IMR-90 (cell line): ENCODE results near the gene TMC7. TPM values are rescaled to one million over a fixed set of nuclear protein-coding genes. Genes with fewer than 3 reads are reported as not detected.

Source experiments
- ATAC-seq: fragments of 200-7000 bp; cut with Tn5 transposase; 2 replicates; pipeline ENCODE4 v1.9.1; 2020; ENCODE audit warnings: low read depth, mild to moderate bottlenecking, moderate library complexity
- BruUV-seq: library from RNA; stranded (reverse); fragments of 400-500 nt; replicated peaks from 2 replicates; lab custom pipeline; 2021; lab: Mats Ljungman, UMichigan
- CTCF ChIA-PET: fragments of 300-600 bp; formaldehyde crosslinking; extraction: SDS; loops from one replicate; lab custom pipeline; 2021; ENCODE audit warnings: antibody characterized with exemption; lab: Yijun Ruan, JAX
- POLR2A ChIA-PET: fragments of 300-600 bp; sonication (Branson Sonifier 250); formaldehyde crosslinking; loops from one replicate; lab custom pipeline; 2022; ENCODE audit warnings: antibody characterized with exemption; ENCODE audit not compliant: unreplicated experiment; lab: Charles Lee
- DNase-seq: peaks from one replicate; pipeline ENCODE4 v3.0.0; 2013
- H2AFZ ChIP-seq: replicated peaks from 2 replicates; pipeline ENCODE3; 2013; ENCODE audit warnings: low read length, mild to moderate bottlenecking; ENCODE audit not compliant: poor library complexity
- H2AK5ac ChIP-seq: 2 replicates; pipeline ENCODE4 v1.6.1; 2013; ENCODE audit warnings: low read depth, low read length, inconsistent platforms
- H2AK9ac ChIP-seq: replicated peaks from 2 replicates; pipeline ENCODE3; 2013; ENCODE audit warnings: mild to moderate bottlenecking, low read depth, low read length, moderate library complexity; ENCODE audit not compliant: poor library complexity
- H2BK120ac ChIP-seq: 2 replicates; pipeline ENCODE4 v1.6.1; 2013; ENCODE audit warnings: low read depth, low read length, inconsistent platforms
- H2BK15ac ChIP-seq: 3 replicates; pipeline ENCODE4 v1.6.1; 2013; ENCODE audit warnings: low read depth, low read length, inconsistent platforms
- H2BK20ac ChIP-seq: 2 replicates; pipeline ENCODE4 v1.6.1; 2013; ENCODE audit warnings: low read depth, mild to moderate bottlenecking, inconsistent platforms, low read length, moderate library complexity
- H2BK5ac ChIP-seq: 2 replicates; pipeline ENCODE4 v1.6.1; 2013; ENCODE audit warnings: mild to moderate bottlenecking, low read depth, low read length, inconsistent platforms; ENCODE audit not compliant: poor library complexity, severe bottlenecking
- H3K14ac ChIP-seq: replicated peaks from 2 replicates; pipeline ENCODE4 v1.6.1; 2013; ENCODE audit warnings: low read depth, low read length, inconsistent platforms
- H3K18ac ChIP-seq: 2 replicates; pipeline ENCODE4 v1.6.1; 2013; ENCODE audit warnings: low read depth, low read length, control low read depth
- H3K23ac ChIP-seq: 2 replicates; pipeline ENCODE4 v1.6.1; 2013; ENCODE audit warnings: low read depth, low read length, inconsistent platforms
- H3K27ac ChIP-seq: 2 replicates; pipeline ENCODE4 v1.5.1; 2013; ENCODE audit warnings: mild to moderate bottlenecking, control low read depth, low read length; ENCODE audit not compliant: insufficient read depth
- H3K27me3 ChIP-seq: 2 replicates; pipeline ENCODE4 v1.6.1; 2013; ENCODE audit warnings: low read length; ENCODE audit not compliant: control insufficient read depth, insufficient read depth
- H3K36me3 ChIP-seq: 2 replicates; pipeline ENCODE4 v1.6.1; 2013; ENCODE audit warnings: low read length, mixed read lengths; ENCODE audit not compliant: control insufficient read depth, insufficient read depth
- H3K4ac ChIP-seq: 2 replicates; pipeline ENCODE4 v1.6.1; 2013; ENCODE audit warnings: low read depth, low read length, inconsistent platforms
- H3K4me1 ChIP-seq: 2 replicates; pipeline ENCODE4 v1.6.1; 2013; ENCODE audit warnings: low read length, mixed read lengths; ENCODE audit not compliant: control insufficient read depth, insufficient read depth
- H3K4me2 ChIP-seq: 2 replicates; pipeline ENCODE4 v1.6.1; 2013; ENCODE audit warnings: low read depth, mild to moderate bottlenecking, control low read depth, low read length, moderate library complexity
- H3K4me3 ChIP-seq: 2 replicates; pipeline ENCODE4 v1.5.1; 2013; ENCODE audit warnings: low read depth, mild to moderate bottlenecking, control low read depth, low read length, moderate library complexity; ENCODE audit not compliant: insufficient read depth
- H3K56ac ChIP-seq: 2 replicates; pipeline ENCODE4 v1.6.1; 2013; ENCODE audit warnings: low read length, inconsistent platforms; ENCODE audit not compliant: insufficient read depth; ENCODE audit errors: extremely low read depth
- H3K79me1 ChIP-seq, 2 experiments: 2 replicates each; pipeline ENCODE4 v1.6.1; 2013; ENCODE audit warnings: low read length in 2 of 2, inconsistent platforms in 1 of 2, low read depth in 1 of 2
- H3K9ac ChIP-seq: 2 replicates; pipeline ENCODE4 v1.6.1; 2013; ENCODE audit warnings: low read depth, low read length, control low read depth
- H3K9me1 ChIP-seq: 2 replicates; pipeline ENCODE4 v1.6.1; 2013; ENCODE audit warnings: low read length, inconsistent platforms; ENCODE audit not compliant: insufficient read depth
- H3K9me3 ChIP-seq: 2 replicates; pipeline ENCODE4 v1.6.1; 2013; ENCODE audit warnings: low read length; ENCODE audit not compliant: control insufficient read depth, insufficient read depth
- H4K20me1 ChIP-seq: 2 replicates; pipeline ENCODE4 v1.6.1; 2013; ENCODE audit warnings: low read length, inconsistent platforms; ENCODE audit not compliant: insufficient read depth
- H4K5ac ChIP-seq: 2 replicates; pipeline ENCODE4 v1.6.1; 2013; ENCODE audit warnings: mild to moderate bottlenecking, low read depth, low read length, control low read depth
- H4K8ac ChIP-seq, 2 experiments: 2 replicates each; pipeline ENCODE4 v1.6.1; 2013; ENCODE audit warnings: low read depth in 2 of 2, low read length in 2 of 2, control low read depth in 1 of 2, inconsistent platforms in 1 of 2
- H4K91ac ChIP-seq: 2 replicates; pipeline ENCODE4 v1.6.1; 2013; ENCODE audit warnings: low read depth, low read length, inconsistent platforms; ENCODE audit not compliant: insufficient read depth
- BHLHE40 ChIP-seq: fragments of 150-350 bp; IDR thresholded peaks from 2 replicates; pipeline ENCODE4 v1.6.1; 2016; ENCODE audit warnings: mild to moderate bottlenecking, low read depth, low read length
- MAFK ChIP-seq: IDR thresholded peaks from 2 replicates; pipeline ENCODE4 v1.6.1; 2012; ENCODE audit warnings: low read depth, low read length, improper control_type of control experiment
- POLR2A ChIP-seq: IDR thresholded peaks from 2 replicates; pipeline ENCODE4 v1.6.1; 2012; ENCODE audit warnings: mild to moderate bottlenecking, low read depth, low read length
- RFX5 ChIP-seq: IDR thresholded peaks from 2 replicates; pipeline ENCODE4 v1.8.0; 2012; ENCODE audit warnings: low read depth, mild to moderate bottlenecking, low read length, moderate library complexity
- WGBS, 2 experiments: methylation state at CpG; one replicate each; pipeline versions ENCODE4 v1.1.5 to v1.1.7; 2013; ENCODE audit warnings: missing lambda C conversion rate in 2 of 2; ENCODE audit not compliant: insufficient read length in 1 of 2; ENCODE audit errors: extremely low coverage in 2 of 2; 5-methylcytosine and 5-hydroxymethylcytosine counted together
- dilution Hi-C: fragments of 300-500 bp; cut with HindIII; formaldehyde crosslinking; loops from one replicate; pipeline ENCODE4 v1.14.3; 2018; ENCODE audit warnings: low sequenced_read_pairs; ENCODE audit not compliant: unreplicated experiment
- in situ Hi-C: fragments of 300-500 bp; cut with MboI; formaldehyde crosslinking; loops from 3 replicates; pipeline ENCODE4 v1.14.3; 2019; ENCODE audit warnings: low sequenced_read_pairs, inconsistent platforms, mixed read lengths
- intact Hi-C: fragments of 100-400 bp; cut with micrococcal nuclease; formaldehyde crosslinking; loops from 2 replicates; pipeline ENCODE4 v1.10.0; 2022
- polyA plus RNA-seq, 3 experiments: library from polyadenylated mRNA; depleted of rRNA; stranded (reverse); fragments of >200 nt; gene quantifications; 2 replicates each; pipeline ENCODE4 v1.2.3, GENCODE V29; 2012; ENCODE audit warnings: low replicate concordance in 1 of 3
- total RNA-seq: library from RNA; depleted of rRNA; stranded (reverse); fragments of >200 nt; gene quantifications from 2 replicates; pipeline ENCODE4 v1.2.3, GENCODE V29; 2012

Gene TMC7
- total and polyA plus RNA-seq, 2 of the 4 experiments (the other 2 are of a cell fraction): 0.27 to 0.36 TPM

DNA sequence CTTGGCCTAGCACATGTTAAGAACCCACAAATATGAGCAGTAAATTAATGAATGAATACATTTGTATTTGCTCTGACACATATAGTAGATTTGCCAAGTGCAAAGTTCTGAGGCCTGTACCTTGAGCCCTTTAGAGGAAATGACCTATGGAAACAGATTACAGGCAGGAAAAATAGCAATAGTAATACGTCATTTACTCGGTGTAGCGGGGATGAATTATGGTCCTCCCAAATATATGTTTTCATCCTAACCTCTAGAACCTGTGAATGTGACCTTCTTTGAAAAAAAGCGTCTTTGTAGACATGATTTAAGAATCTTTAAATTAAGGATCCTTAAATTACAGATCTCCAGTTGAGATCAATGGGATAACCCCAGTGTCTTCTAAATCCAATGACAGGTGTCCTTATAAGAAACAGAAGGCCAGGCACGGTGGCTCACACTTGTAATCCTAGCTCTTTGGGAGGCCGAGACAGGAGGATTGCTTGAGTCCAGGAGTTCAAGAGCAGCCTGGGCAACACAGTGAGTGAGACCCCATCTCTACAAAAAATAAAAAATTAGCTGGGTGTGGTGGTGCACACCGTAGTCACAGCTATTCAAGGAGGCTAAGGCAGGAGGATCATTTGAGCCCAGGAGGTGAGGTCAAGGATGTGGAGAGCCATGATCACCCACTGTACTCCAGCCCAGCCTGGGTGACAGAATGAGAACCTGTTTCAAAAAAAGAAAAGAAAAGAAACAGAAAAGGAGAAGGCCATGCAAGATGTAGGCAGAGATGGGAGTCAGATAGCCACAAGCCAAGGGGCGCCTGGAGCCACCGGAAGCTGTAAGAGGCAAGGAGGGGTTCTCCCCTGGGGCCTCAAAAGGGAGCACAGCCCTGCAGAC, 124.9 kb downstream of the TMC7 start (continued):
- TF ChIP-seq BHLHE40 (no peak), POLR2A (no peak), MAFK (no peak)

DNA sequence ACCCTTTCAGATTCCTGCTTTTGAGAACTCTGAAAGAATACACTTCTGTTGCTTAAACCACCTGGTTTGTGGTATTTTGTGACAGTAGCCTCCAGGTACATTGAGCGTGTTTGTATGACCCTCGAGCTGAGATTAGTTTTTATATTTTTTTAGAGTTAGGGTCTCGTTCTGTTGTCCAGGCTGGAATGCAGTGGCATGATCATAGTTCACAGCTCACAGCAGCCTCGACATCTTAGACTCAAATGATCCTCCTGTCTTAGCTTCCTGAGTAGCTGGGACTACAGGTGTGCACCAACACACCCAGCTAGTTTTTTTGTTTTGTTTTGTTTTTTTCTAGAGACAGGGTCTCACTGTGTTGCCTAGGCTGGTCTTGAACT, 125.5 kb downstream of the TMC7 start:
- H4K5ac ChIP-seq: no peak overlapping the region
- H3K18ac ChIP-seq: no peak overlapping the region
- no peak overlapping the region for H3K14ac ChIP-seq
- H3K23ac ChIP-seq: no peak overlapping the region
- H2BK120ac ChIP-seq: no peak overlapping the region
- no peak for ATAC-seq
- no peak overlapping the region for H3K4ac ChIP-seq
- no peaks in the 10 kb centered on the region for H3K27me3 ChIP-seq
- no peaks in the 10 kb centered on the region for H3K36me3 ChIP-seq
- no peak overlapping the region for H2AFZ ChIP-seq
- no peak for DNase-seq
- H3K56ac ChIP-seq: no peak overlapping the region
- no peak overlapping the region for H2AK5ac ChIP-seq
- peaks cover 3% of the 10 kb centered on the region; the same call in 1 of the 2 replicates for H4K20me1 ChIP-seq
- H4K8ac ChIP-seq: no peak overlapping the region
- H3K9me3 ChIP-seq: no peaks in the 10 kb centered on the region
- dilution Hi-C loops: no loop called here
- no peak overlapping the region for H4K91ac ChIP-seq
- no peak overlapping the region for H3K9ac ChIP-seq
- in situ Hi-C loops: loop anchor here (25.0 kb wide), 2 partner anchors 603 to 778 kb away; partner anchors contain the start of genes GPRC5B, IQCK and KNOP1
- H2BK15ac ChIP-seq: no peak overlapping the region
- ChIA-PET CTCF (no interaction called here), POLR2A (no interaction called here)
- TF ChIP-seq RFX5: no peak
- H2BK20ac ChIP-seq: no peak overlapping the region
- WGBS, 2 experiments: no CpG with 5 or more reads among the region's 4 CpGs
- BruUV-seq: no TSS peak
- H3K79me1 ChIP-seq: peaks cover 0 to 15% of the 10 kb centered on the region in 2 experiments; a peak in 1 of 4 replicates
- H2AK9ac ChIP-seq: no peak overlapping the region
- no peak overlapping the region for H3K27ac ChIP-seq
- H3K4me3 ChIP-seq: no peak overlapping the region
- H2BK5ac ChIP-seq: no peak overlapping the region
- peaks cover 12% of the 10 kb centered on the region for H3K4me1 ChIP-seq
- no peak overlapping the region for H3K4me2 ChIP-seq
- intact Hi-C loops: no loop called here
- H3K9me1 ChIP-seq: peaks cover 11% of the 10 kb centered on the region
